ENCODE data around the gene LMAN2. TPM values are rescaled to one million over a fixed set of nuclear protein-coding genes. Genes with fewer than 3 reads are reported as not detected.
A peak's percentile ranks its signal among the peaks of the same experiment; 100 is the strongest.

The LMAN2 gene
- polyA plus RNA-seq, 1 donor (not counting 4 experiments of a cell fraction or from before 2014, with no cell fraction given): 105 TPM

DNA sequence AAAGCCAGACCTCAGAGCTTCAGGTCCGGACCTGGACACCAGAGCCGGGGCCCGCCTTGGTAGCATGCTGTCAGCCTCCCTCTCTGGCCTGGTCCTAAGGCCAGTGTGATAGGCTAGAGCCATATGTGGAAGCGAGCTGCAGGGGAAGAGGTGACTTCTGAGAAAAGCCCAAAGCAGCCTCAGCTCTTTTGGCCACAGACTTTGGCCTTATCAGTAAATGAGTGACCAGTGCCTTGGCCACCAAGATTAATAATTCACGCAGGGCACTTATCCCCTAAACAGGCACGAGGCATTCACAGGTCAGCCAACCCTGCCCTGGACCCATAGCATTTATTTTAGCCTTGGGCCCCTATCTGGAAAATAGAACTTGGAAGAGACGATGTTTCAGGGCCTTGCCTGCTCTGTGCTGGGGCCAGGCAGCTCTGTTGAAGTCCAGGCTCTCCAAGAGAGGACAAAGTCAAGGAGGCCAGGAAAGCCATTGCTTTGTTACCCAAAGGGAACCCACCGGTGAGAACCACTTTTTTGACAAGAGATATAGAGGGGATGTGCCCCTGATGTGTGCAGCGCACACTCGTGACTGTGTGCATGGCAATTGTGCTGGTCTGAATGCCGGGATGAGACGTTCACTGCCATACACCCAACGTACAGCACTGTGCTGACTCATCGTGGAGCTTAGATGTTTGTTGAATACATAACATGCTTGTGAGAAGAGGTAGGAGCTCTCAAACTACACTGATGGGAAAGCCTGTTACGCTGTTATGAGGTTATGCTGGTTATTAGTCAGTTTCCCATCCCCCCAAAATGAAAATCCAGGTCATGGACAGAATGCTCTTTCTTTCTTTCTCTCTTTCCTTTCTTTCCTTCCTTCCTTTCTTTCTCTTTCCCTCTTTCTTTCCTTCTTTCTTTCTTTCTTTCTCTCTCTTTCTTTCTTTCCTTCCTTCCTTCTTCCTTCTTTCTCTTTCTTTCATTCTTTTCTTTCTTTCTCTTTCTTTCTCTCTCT is 27.7 kb upstream of the LMAN2 start:
- TF ChIP-seq, protein P1, sequence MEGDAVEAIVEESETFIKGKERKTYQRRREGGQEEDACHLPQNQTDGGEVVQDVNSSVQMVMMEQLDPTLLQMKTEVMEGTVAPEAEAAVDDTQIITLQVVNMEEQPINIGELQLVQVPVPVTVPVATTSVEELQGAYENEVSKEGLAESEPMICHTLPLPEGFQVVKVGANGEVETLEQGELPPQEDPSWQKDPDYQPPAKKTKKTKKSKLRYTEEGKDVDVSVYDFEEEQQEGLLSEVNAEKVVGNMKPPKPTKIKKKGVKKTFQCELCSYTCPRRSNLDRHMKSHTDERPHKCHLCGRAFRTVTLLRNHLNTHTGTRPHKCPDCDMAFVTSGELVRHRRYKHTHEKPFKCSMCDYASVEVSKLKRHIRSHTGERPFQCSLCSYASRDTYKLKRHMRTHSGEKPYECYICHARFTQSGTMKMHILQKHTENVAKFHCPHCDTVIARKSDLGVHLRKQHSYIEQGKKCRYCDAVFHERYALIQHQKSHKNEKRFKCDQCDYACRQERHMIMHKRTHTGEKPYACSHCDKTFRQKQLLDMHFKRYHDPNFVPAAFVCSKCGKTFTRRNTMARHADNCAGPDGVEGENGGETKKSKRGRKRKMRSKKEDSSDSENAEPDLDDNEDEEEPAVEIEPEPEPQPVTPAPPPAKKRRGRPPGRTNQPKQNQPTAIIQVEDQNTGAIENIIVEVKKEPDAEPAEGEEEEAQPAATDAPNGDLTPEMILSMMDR (optimal IDR thresholded peaks at IDR 0.05 in 1 of 3, IDR thresholded peaks at IDR 0.05 in 1 of 3, conservative IDR thresholded peaks at IDR 0.05 in 1 of 3; ENCODE audit: extremely low read depth in 1 of 3, insufficient read depth in 2 of 3, low read length in 3 of 3): no peak
- no peak for TF ChIP-seq EZH2 (IDR thresholded peaks at IDR 0.05; ENCODE audit: low read length)
- H3K27me3 ChIP-seq (ENCODE audit: control insufficient read depth, extremely low read depth, insufficient read depth, low read length): peaks cover 5% of the 10 kb centered on the region
- peak overlapping the region; percentile 20 for H3K27ac ChIP-seq (ENCODE audit: control insufficient read depth, insufficient read depth, low read length)
- no peaks in the 10 kb centered on the region for H3K9me3 ChIP-seq (ENCODE audit: control insufficient read depth, low read depth, low read length)
- H3K79me2 ChIP-seq (ENCODE audit: control insufficient read depth, insufficient read depth, low read length): no peaks in the 10 kb centered on the region
- H3K4me2 ChIP-seq (ENCODE audit: control insufficient read depth, extremely low read depth, insufficient read depth, low read depth, low read length): peak overlapping the region; percentile 27
- H3K9ac ChIP-seq (ENCODE audit: control insufficient read depth, extremely low read depth, insufficient read depth, low read length): no peak overlapping the region
- H4K20me1 ChIP-seq (ENCODE audit: control insufficient read depth, extremely low read depth, insufficient read depth, low read length): no peaks in the 10 kb centered on the region
- H3K4me1 ChIP-seq (ENCODE audit: control insufficient read depth, extremely low read depth, insufficient read depth, low read length): peaks cover 13% of the 10 kb centered on the region
- dilution Hi-C loops (cut with MboI; ENCODE audit: extremely low pct_ligation_motif_present, low sequenced_read_pairs): no loop called here
- FAIRE-seq (peak; percentile 91), DNase-seq (ENCODE audit: low read depth, low spot score) (no peak)
- H3K4me3 ChIP-seq (ENCODE audit: control insufficient read depth in 2 of 3, extremely low read depth in 1 of 3, insufficient read depth in 2 of 3, low read depth in 1 of 3, low read length in 3 of 3): no peak overlapping the region
- H2AFZ ChIP-seq (ENCODE audit: control insufficient read depth, low read length): peak overlapping the region; percentile 58
- no peaks in the 10 kb centered on the region for H3K36me3 ChIP-seq (ENCODE audit: control insufficient read depth in 2 of 2, extremely low read depth in 1 of 2, insufficient read depth in 2 of 2, low read length in 2 of 2)
- peaks cover 2% of the 10 kb centered on the region for H3K9me1 ChIP-seq (ENCODE audit: control insufficient read depth, extremely low read depth, insufficient read depth, low read length)

DNA sequence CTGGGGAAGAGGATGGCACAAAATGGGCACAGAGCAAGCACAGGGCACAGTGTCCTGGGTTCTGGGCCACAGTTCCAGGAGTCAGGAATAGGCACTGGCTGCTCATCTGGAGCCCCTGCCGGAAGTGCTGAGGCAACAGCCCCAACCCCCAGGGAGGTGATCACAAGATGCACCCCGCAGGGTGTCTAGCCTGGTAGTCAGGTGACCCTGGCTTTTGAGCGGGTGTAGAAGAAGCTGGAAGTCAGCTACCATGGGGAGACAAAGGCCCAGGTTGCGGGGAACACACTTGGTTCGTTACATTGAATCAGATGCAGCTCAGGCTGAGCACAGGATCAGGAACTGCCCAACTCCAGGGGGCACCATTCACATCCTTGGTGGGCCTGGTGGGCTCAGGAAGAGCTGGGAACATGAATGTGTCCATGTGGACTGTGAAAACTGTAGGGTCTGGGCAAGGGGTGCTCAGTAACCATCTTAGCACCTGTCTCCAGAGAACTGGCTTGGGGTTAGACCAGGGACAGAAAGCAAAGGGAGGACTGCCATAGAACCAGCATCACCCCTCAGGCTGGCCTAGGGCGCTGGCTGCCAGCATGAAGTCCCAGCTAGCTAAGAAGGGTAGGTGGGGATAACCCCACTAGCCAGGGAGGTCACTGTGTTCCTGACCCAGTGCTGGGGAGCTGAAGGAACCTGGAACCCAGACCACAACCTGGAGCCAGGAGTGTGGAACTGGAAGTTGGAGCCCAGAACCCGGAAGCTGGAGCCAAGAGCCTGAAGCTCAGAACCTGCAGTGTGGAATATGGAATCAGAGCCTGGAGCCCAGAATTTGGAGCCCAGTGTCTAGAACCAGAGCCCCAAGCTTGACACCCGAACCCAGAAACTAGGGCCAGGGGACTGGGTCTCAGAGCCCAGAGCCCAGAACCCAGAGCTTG is 26.6 kb upstream of the LMAN2 start:
- Histone ChIP-seq H3K9me3 (ENCODE audit: control insufficient read depth, low read depth, low read length) (no peaks in the 10 kb centered on the region), H3K9ac (ENCODE audit: control insufficient read depth, extremely low read depth, insufficient read depth, low read length) (no peak overlapping the region), H3K9me1 (ENCODE audit: control insufficient read depth, extremely low read depth, insufficient read depth, low read length) (peaks cover 2% of the 10 kb centered on the region), H3K4me3 (ENCODE audit: control insufficient read depth in 2 of 3, extremely low read depth in 1 of 3, insufficient read depth in 2 of 3, low read depth in 1 of 3, low read length in 3 of 3) (no peak overlapping the region), H3K79me2 (ENCODE audit: control insufficient read depth, insufficient read depth, low read length) (no peaks in the 10 kb centered on the region), H3K27ac (ENCODE audit: control insufficient read depth, insufficient read depth, low read length) (no peak overlapping the region), H3K4me2 (ENCODE audit: control insufficient read depth, extremely low read depth, insufficient read depth, low read depth, low read length) (no peak overlapping the region), H2AFZ (ENCODE audit: control insufficient read depth, low read length) (no peak overlapping the region), H3K4me1 (ENCODE audit: control insufficient read depth, extremely low read depth, insufficient read depth, low read length) (peaks cover 21% of the 10 kb centered on the region), H3K36me3 (ENCODE audit: control insufficient read depth in 2 of 2, extremely low read depth in 1 of 2, insufficient read depth in 2 of 2, low read length in 2 of 2) (no peaks in the 10 kb centered on the region), H3K27me3 (ENCODE audit: control insufficient read depth, extremely low read depth, insufficient read depth, low read length) (peaks cover under 1% of the 10 kb centered on the region), H4K20me1 (ENCODE audit: control insufficient read depth, extremely low read depth, insufficient read depth, low read length) (no peaks in the 10 kb centered on the region)
- no peak for TF ChIP-seq EZH2 (IDR thresholded peaks at IDR 0.05; ENCODE audit: low read length)
- TF ChIP-seq, protein P1 (optimal IDR thresholded peaks at IDR 0.05 in 1 of 3, IDR thresholded peaks at IDR 0.05 in 1 of 3, conservative IDR thresholded peaks at IDR 0.05 in 1 of 3; ENCODE audit: extremely low read depth in 1 of 3, insufficient read depth in 2 of 3, low read length in 3 of 3): no peak
- DNase-seq (ENCODE audit: low read depth, low spot score) (no peak), FAIRE-seq (no peak)
- dilution Hi-C loops (cut with MboI; ENCODE audit: extremely low pct_ligation_motif_present, low sequenced_read_pairs): no loop called here
